ENCODE data around the gene FCGR3A. TPM values are rescaled to one million over a fixed set of nuclear protein-coding genes. Genes with fewer than 3 reads are reported as not detected.

Gene FCGR3A
- total RNA-seq, 2 experiments from 2014 or later = not detected

GRCh38 chr1:161502641-161503393, 46.8 kb downstream of the FCGR3A start:
- Histone ChIP-seq H3K9me3 (ENCODE audit: low read length) (no peaks in the 10 kb centered on the region), H2AFZ (ENCODE audit: low read length) (no peak overlapping the region), H3K4me2 (ENCODE audit: low read length) (no peak overlapping the region), H3K4me3 (ENCODE audit: low read depth, low read length, poor library complexity, severe bottlenecking) (no peak overlapping the region), H3K36me3 (ENCODE audit: insufficient read depth, low read length) (no peaks in the 10 kb centered on the region), H3K27ac (ENCODE audit: low read depth, low read length, poor library complexity, severe bottlenecking) (no peak overlapping the region), H4K20me1 (ENCODE audit: insufficient read depth, low read length) (no peaks in the 10 kb centered on the region), H3K4me1 (ENCODE audit: insufficient read depth, low read length, poor library complexity, severe bottlenecking) (peaks cover 10% of the 10 kb centered on the region), H3K9me2 (ENCODE audit: insufficient read depth, low read length) (no peaks in the 10 kb centered on the region), H3K79me2 (ENCODE audit: insufficient read depth, low read depth, low read length) (no peaks in the 10 kb centered on the region)
- ChIA-PET CTCF (ENCODE audit: unreplicated experiment) (no interaction called here), POLR2A (interaction anchor here (0.6 kb wide), 1 partner anchor 305 kb away, joined by 8 read pairs; no protein-coding TSS in a partner anchor)
- DNase-seq (ENCODE audit: low spot score) = no peak
- intact Hi-C loops (cut with micrococcal nuclease; ENCODE audit: unreplicated experiment) = no loop called here
- no TSS peak for BruUV-seq (replicated peaks)
- TF ChIP-seq CTCF (conservative IDR thresholded peaks at IDR 0.05; ENCODE audit: low read length) (no peak), EZH2phosphoT487 (IDR thresholded peaks at IDR 0.05; ENCODE audit: borderline replicate concordance, low read depth, low read length) (no peak)

GRCh38 chr1:161502181-161502580, 47.4 kb downstream of the FCGR3A start:
- Histone ChIP-seq H3K79me2 (ENCODE audit: insufficient read depth, low read depth, low read length) (no peaks in the 10 kb centered on the region), H3K4me3 (ENCODE audit: low read depth, low read length, poor library complexity, severe bottlenecking) (no peak overlapping the region), H2AFZ (ENCODE audit: low read length) (no peak overlapping the region), H3K4me2 (ENCODE audit: low read length) (no peak overlapping the region), H4K20me1 (ENCODE audit: insufficient read depth, low read length) (no peaks in the 10 kb centered on the region), H3K36me3 (ENCODE audit: insufficient read depth, low read length) (no peaks in the 10 kb centered on the region), H3K9me2 (ENCODE audit: insufficient read depth, low read length) (no peaks in the 10 kb centered on the region), H3K27ac (ENCODE audit: low read depth, low read length, poor library complexity, severe bottlenecking) (no peak overlapping the region), H3K4me1 (ENCODE audit: insufficient read depth, low read length, poor library complexity, severe bottlenecking) (peaks cover 10% of the 10 kb centered on the region), H3K9me3 (ENCODE audit: low read length) (no peaks in the 10 kb centered on the region)
- no peak for DNase-seq (ENCODE audit: low spot score)
- intact Hi-C loops (cut with micrococcal nuclease; ENCODE audit: unreplicated experiment) = no loop called here
- POLR2A ChIA-PET = interaction anchor here (0.9 kb wide), 1 partner anchor 11 kb away, joined by 3 read pairs; no protein-coding TSS in a partner anchor
- no TSS peak for BruUV-seq (replicated peaks)
- TF ChIP-seq CTCF (conservative IDR thresholded peaks at IDR 0.05; ENCODE audit: low read length) = no peak
- TF ChIP-seq EZH2phosphoT487 (IDR thresholded peaks at IDR 0.05; ENCODE audit: borderline replicate concordance, low read depth, low read length) = no peak
- CTCF ChIA-PET (ENCODE audit: unreplicated experiment) = no interaction called here

GRCh38 chr1:161501234-161501633, 48.4 kb downstream of the FCGR3A start:
- POLR2A ChIA-PET = interaction anchor here (0.9 kb wide), 1 partner anchor 10 kb away, joined by 3 read pairs; no protein-coding TSS in a partner anchor
- intact Hi-C loops (cut with micrococcal nuclease; ENCODE audit: unreplicated experiment) = no loop called here
- Histone ChIP-seq H2AFZ (ENCODE audit: low read length) (no peak overlapping the region), H3K27ac (ENCODE audit: low read depth, low read length, poor library complexity, severe bottlenecking) (no peak overlapping the region), H4K20me1 (ENCODE audit: insufficient read depth, low read length) (no peaks in the 10 kb centered on the region), H3K36me3 (ENCODE audit: insufficient read depth, low read length) (no peaks in the 10 kb centered on the region), H3K79me2 (ENCODE audit: insufficient read depth, low read depth, low read length) (no peaks in the 10 kb centered on the region), H3K9me2 (ENCODE audit: insufficient read depth, low read length) (no peaks in the 10 kb centered on the region), H3K9me3 (ENCODE audit: low read length) (no peaks in the 10 kb centered on the region), H3K4me1 (ENCODE audit: insufficient read depth, low read length, poor library complexity, severe bottlenecking) (peaks cover 10% of the 10 kb centered on the region), H3K4me2 (ENCODE audit: low read length) (no peak overlapping the region), H3K4me3 (ENCODE audit: low read depth, low read length, poor library complexity, severe bottlenecking) (no peak overlapping the region)
- no TSS peak for BruUV-seq (replicated peaks)
- CTCF ChIA-PET (ENCODE audit: unreplicated experiment) = no interaction called here
- no peak for DNase-seq (ENCODE audit: low spot score)
- TF ChIP-seq EZH2phosphoT487 (IDR thresholded peaks at IDR 0.05; ENCODE audit: borderline replicate concordance, low read depth, low read length) = no peak
- no peak for TF ChIP-seq CTCF (conservative IDR thresholded peaks at IDR 0.05; ENCODE audit: low read length)

Data from OCI-LY7 (cell line).